Measurements from ENCODE around the gene CDC42SE2.

The CDC42SE2 gene

DNA sequence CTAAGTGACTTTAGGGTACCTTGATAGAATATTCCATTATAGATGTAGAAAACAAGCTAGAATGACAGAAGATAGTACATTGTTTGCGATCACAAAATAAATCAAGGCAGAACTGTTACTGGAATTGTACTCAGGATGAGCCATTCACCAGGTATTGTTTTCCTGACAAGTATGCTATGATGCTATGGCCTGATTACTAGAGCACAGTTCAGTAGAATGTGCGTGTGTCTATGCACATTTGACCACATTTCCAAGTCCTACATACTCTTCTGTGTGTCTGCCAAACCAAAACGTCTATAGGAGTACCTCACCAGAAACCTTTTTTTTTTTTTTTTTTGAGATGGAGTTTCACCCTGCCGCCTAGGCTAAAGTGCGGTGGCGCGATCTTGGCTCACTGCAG lies 43.3 kb upstream of the CDC42SE2 start:
- WGBS, 2 donors (ENCODE audit: extremely low coverage in 2 of 2, insufficient read length in 2 of 2, insufficient replicate concordance in 1 of 2) = no CpG with 5 or more reads among the region's 7 CpGs
- H2AFZ ChIP-seq (ENCODE audit: low read length) = no peak overlapping the region
- no peaks in the 10 kb centered on the region for H3K27me3 ChIP-seq (ENCODE audit: control insufficient read depth in 3 of 3, insufficient read depth in 3 of 3, low read depth in 1 of 3, low read length in 3 of 3)

DNA sequence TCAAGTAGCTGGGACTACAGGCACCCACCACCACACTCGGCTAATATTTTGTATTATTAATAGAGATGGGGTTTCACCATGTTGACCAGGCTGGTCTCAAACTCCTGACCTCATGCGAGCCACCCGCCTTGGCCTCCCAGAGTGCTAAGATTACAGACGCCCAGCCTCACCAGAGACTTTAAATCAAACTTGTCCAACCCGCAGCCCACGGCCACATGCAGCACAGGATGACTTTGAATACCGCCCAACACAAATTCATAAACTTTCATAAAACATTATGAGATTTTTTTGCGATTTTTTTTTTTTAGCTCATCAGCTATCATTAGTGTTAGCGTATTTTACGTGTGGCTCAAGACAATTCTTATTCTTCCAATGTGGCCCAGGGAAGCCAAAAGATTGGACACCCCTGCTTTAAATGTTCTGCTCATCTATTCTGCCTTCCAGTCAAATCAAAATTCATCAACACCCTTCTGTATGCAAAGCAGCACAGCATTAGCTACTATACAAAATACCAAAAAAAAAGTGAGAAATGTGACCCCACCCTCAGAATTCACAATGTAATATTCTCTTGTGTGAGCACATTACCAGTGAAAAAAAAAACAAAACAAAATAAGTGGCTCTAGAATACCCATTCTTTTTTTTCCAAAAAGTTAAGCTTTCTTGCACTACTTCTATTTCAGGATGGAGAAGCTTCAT lies 42.7 kb upstream of the CDC42SE2 start:
- Histone ChIP-seq H2AFZ (ENCODE audit: low read length) (no peak overlapping the region), H3K9ac (ENCODE audit: low read depth, low read length, poor library complexity) (no peak overlapping the region), H3K79me1 (ENCODE audit: low read depth, low read length) (no peaks in the 10 kb centered on the region), H3K9me3 (replicated peaks in 1 of 2; ENCODE audit: control insufficient read depth in 2 of 2, insufficient read depth in 1 of 2, low read depth in 1 of 2, low read length in 2 of 2) (no peaks in the 10 kb centered on the region), H2AK5ac (ENCODE audit: low read depth, low read length) (no peak overlapping the region), H3K27me3 (ENCODE audit: control insufficient read depth in 3 of 3, insufficient read depth in 3 of 3, low read depth in 1 of 3, low read length in 3 of 3) (no peaks in the 10 kb centered on the region), H3K4me2 (ENCODE audit: insufficient read depth, low read length, poor library complexity, severe bottlenecking) (no peak overlapping the region), H3K4ac (ENCODE audit: low read length) (no peak overlapping the region), H3K36me3 (replicated peaks in 1 of 2; ENCODE audit: control insufficient read depth in 2 of 2, insufficient read depth in 2 of 2, low read length in 2 of 2) (no peaks in the 10 kb centered on the region), H2BK5ac (ENCODE audit: low read length) (no peak overlapping the region), H4K91ac (ENCODE audit: low read depth, low read length, poor library complexity) (no peak overlapping the region), H2BK12ac (ENCODE audit: low read length) (no peak overlapping the region), H3K18ac (ENCODE audit: low read length) (no peak overlapping the region), H2BK15ac (ENCODE audit: low read length) (no peak overlapping the region), H3K14ac (ENCODE audit: low read length) (no peak overlapping the region), H3K4me1 (ENCODE audit: control insufficient read depth in 2 of 2, insufficient read depth in 1 of 2, low read depth in 1 of 2, low read length in 2 of 2) (no peaks in the 10 kb centered on the region), H3K4me3 (ENCODE audit: low read length in 2 of 2) (no peak overlapping the region), H3K27ac (replicated peaks; ENCODE audit: low read length) (no peak overlapping the region), H3K23ac (ENCODE audit: low read depth, low read length, poor library complexity) (no peak overlapping the region), H4K8ac (ENCODE audit: low read depth, low read length) (no peak overlapping the region), H2BK120ac (ENCODE audit: low read depth, low read length) (no peak overlapping the region)
- no peak for DNase-seq (ENCODE audit: low spot score)
- WGBS, 2 donors (ENCODE audit: extremely low coverage in 2 of 2, insufficient read length in 2 of 2, insufficient replicate concordance in 1 of 2) = no CpG with 5 or more reads among the region's 10 CpGs

More for the DNA sequence above, 43.3 kb upstream of the CDC42SE2 start:
- Histone ChIP-seq H3K79me1 (ENCODE audit: low read depth, low read length) (no peaks in the 10 kb centered on the region), H3K27ac (replicated peaks; ENCODE audit: low read length) (no peak overlapping the region), H3K36me3 (replicated peaks in 1 of 2; ENCODE audit: control insufficient read depth in 2 of 2, insufficient read depth in 2 of 2, low read length in 2 of 2) (no peaks in the 10 kb centered on the region), H3K9ac (ENCODE audit: low read depth, low read length, poor library complexity) (no peak overlapping the region), H2BK12ac (ENCODE audit: low read length) (no peak overlapping the region), H2BK5ac (ENCODE audit: low read length) (no peak overlapping the region), H2BK120ac (ENCODE audit: low read depth, low read length) (no peak overlapping the region), H3K18ac (ENCODE audit: low read length) (no peak overlapping the region), H3K14ac (ENCODE audit: low read length) (no peak overlapping the region), H4K91ac (ENCODE audit: low read depth, low read length, poor library complexity) (no peak overlapping the region), H3K9me3 (replicated peaks in 1 of 2; ENCODE audit: control insufficient read depth in 2 of 2, insufficient read depth in 1 of 2, low read depth in 1 of 2, low read length in 2 of 2) (no peaks in the 10 kb centered on the region), H2BK15ac (ENCODE audit: low read length) (no peak overlapping the region), H3K23ac (ENCODE audit: low read depth, low read length, poor library complexity) (no peak overlapping the region), H3K4ac (ENCODE audit: low read length) (no peak overlapping the region), H2AK5ac (ENCODE audit: low read depth, low read length) (no peak overlapping the region), H3K4me3 (ENCODE audit: low read length in 2 of 2) (no peak overlapping the region), H3K4me1 (ENCODE audit: control insufficient read depth in 2 of 2, insufficient read depth in 1 of 2, low read depth in 1 of 2, low read length in 2 of 2) (no peaks in the 10 kb centered on the region), H4K8ac (ENCODE audit: low read depth, low read length) (no peak overlapping the region), H3K4me2 (ENCODE audit: insufficient read depth, low read length, poor library complexity, severe bottlenecking) (no peak overlapping the region)
- no peak for DNase-seq (ENCODE audit: low spot score)

DNA sequence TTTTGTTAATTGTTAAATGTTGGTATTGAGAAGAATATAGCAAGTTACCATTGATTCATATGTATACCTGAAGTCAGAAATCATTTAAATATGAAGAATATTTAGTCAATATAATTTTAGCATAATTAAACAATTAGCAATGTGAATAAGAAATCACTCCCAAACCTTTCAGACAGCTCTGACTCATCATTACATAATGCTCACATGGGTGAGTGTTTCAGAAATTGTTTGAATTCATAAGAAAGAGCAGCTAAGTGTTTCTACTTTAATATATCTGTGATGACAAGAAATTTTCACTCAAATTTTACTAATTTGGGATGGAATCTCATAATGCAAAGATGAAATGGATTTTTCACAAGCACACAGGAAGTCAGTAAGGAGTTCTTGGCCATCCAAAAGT lies 42.0 kb upstream of the CDC42SE2 start:
- Histone ChIP-seq H4K91ac (ENCODE audit: low read depth, low read length, poor library complexity) (no peak overlapping the region), H3K9me3 (replicated peaks in 1 of 2; ENCODE audit: control insufficient read depth in 2 of 2, insufficient read depth in 1 of 2, low read depth in 1 of 2, low read length in 2 of 2) (no peaks in the 10 kb centered on the region), H2BK120ac (ENCODE audit: low read depth, low read length) (no peak overlapping the region), H2AFZ (ENCODE audit: low read length) (no peak overlapping the region), H3K14ac (ENCODE audit: low read length) (no peak overlapping the region), H3K4me2 (ENCODE audit: insufficient read depth, low read length, poor library complexity, severe bottlenecking) (no peak overlapping the region), H3K4me1 (ENCODE audit: control insufficient read depth in 2 of 2, insufficient read depth in 1 of 2, low read depth in 1 of 2, low read length in 2 of 2) (no peaks in the 10 kb centered on the region), H3K9ac (ENCODE audit: low read depth, low read length, poor library complexity) (no peak overlapping the region), H3K4ac (ENCODE audit: low read length) (no peak overlapping the region), H3K36me3 (replicated peaks in 1 of 2; ENCODE audit: control insufficient read depth in 2 of 2, insufficient read depth in 2 of 2, low read length in 2 of 2) (no peaks in the 10 kb centered on the region), H2BK5ac (ENCODE audit: low read length) (no peak overlapping the region), H3K18ac (ENCODE audit: low read length) (no peak overlapping the region), H3K79me1 (ENCODE audit: low read depth, low read length) (no peaks in the 10 kb centered on the region), H2BK15ac (ENCODE audit: low read length) (no peak overlapping the region), H3K23ac (ENCODE audit: low read depth, low read length, poor library complexity) (no peak overlapping the region), H3K27me3 (ENCODE audit: control insufficient read depth in 3 of 3, insufficient read depth in 3 of 3, low read depth in 1 of 3, low read length in 3 of 3) (no peaks in the 10 kb centered on the region), H3K27ac (replicated peaks; ENCODE audit: low read length) (no peak overlapping the region), H2AK5ac (ENCODE audit: low read depth, low read length) (no peak overlapping the region), H4K8ac (ENCODE audit: low read depth, low read length) (no peak overlapping the region), H2BK12ac (ENCODE audit: low read length) (no peak overlapping the region), H3K4me3 (ENCODE audit: low read length in 2 of 2) (no peak overlapping the region)
- DNase-seq (ENCODE audit: low spot score) = no peak

DNA sequence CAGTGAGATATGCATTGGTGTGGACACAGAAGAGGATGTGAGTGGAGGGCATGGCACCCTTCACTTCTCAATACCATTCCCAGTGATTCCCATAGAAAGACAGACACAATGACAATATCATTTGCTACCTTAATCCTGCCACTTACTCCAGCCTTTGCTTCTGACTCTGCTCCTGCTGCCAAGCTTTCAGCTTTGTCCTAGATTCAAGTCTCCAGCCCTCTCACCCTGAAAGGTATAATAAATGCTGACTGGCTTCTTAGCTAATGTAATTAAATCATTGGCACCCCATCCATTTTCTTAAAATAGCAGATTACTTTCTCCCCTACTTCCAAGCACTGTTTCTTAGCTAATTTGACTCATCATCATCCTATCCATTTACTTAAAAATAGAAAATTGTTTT lies 41.1 kb upstream of the CDC42SE2 start:
- Histone ChIP-seq H3K18ac (ENCODE audit: low read length) (no peak overlapping the region), H3K36me3 (replicated peaks in 1 of 2; ENCODE audit: control insufficient read depth in 2 of 2, insufficient read depth in 2 of 2, low read length in 2 of 2) (no peaks in the 10 kb centered on the region), H3K4me3 (ENCODE audit: low read length in 2 of 2) (no peak overlapping the region), H4K91ac (ENCODE audit: low read depth, low read length, poor library complexity) (no peak overlapping the region), H2AFZ (ENCODE audit: low read length) (no peak overlapping the region), H3K9ac (ENCODE audit: low read depth, low read length, poor library complexity) (no peak overlapping the region), H3K23ac (ENCODE audit: low read depth, low read length, poor library complexity) (no peak overlapping the region), H2BK15ac (ENCODE audit: low read length) (no peak overlapping the region), H3K27me3 (ENCODE audit: control insufficient read depth in 3 of 3, insufficient read depth in 3 of 3, low read depth in 1 of 3, low read length in 3 of 3) (no peaks in the 10 kb centered on the region), H3K9me3 (replicated peaks in 1 of 2; ENCODE audit: control insufficient read depth in 2 of 2, insufficient read depth in 1 of 2, low read depth in 1 of 2, low read length in 2 of 2) (no peaks in the 10 kb centered on the region), H3K4me2 (ENCODE audit: insufficient read depth, low read length, poor library complexity, severe bottlenecking) (no peak overlapping the region), H4K8ac (ENCODE audit: low read depth, low read length) (no peak overlapping the region), H3K14ac (ENCODE audit: low read length) (no peak overlapping the region), H3K27ac (replicated peaks; ENCODE audit: low read length) (no peak overlapping the region), H2BK12ac (ENCODE audit: low read length) (no peak overlapping the region), H2BK120ac (ENCODE audit: low read depth, low read length) (no peak overlapping the region), H2AK5ac (ENCODE audit: low read depth, low read length) (no peak overlapping the region), H3K79me1 (ENCODE audit: low read depth, low read length) (no peaks in the 10 kb centered on the region), H3K4me1 (ENCODE audit: control insufficient read depth in 2 of 2, insufficient read depth in 1 of 2, low read depth in 1 of 2, low read length in 2 of 2) (no peaks in the 10 kb centered on the region), H2BK5ac (ENCODE audit: low read length) (no peak overlapping the region), H3K4ac (ENCODE audit: low read length) (no peak overlapping the region)
- no peak for DNase-seq (ENCODE audit: low spot score)
